ENCODE data around the gene RASGRP1.
"Not testable (repeated sequence)": the region's sequence is repeated elsewhere in the genome, so short reads cannot be mapped to it uniquely, and the experiment has no call there.

Gene RASGRP1

DNA sequence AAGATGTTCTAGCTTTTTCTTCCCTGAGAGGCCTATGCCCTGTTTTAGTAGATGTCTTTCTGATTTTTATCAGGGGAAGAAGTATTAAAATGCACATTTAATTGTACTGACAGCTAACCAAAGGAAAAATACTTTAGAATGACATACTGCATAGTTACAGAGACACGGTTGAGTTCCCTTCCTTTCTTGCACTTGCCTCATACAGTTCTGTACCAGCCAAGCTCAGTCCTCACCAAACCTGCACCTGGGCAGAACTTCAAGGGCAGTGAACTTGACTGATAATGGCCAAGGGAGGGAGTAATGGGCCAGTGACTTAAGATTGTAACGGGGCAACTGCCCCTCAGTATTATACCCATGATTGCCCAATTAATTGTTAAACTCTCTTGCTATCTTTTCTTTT lies 34.1 kb upstream of the RASGRP1 start:
- Mint-ChIP-seq H3K4me3 (no peak overlapping the region), H3K27ac (no peak overlapping the region), H3K9me3 (no peaks in the 10 kb centered on the region), H3K4me1 (peaks cover 10% of the 10 kb centered on the region), H3K36me3 (ENCODE audit: low read depth) (no peaks in the 10 kb centered on the region), H3K27me3 (ENCODE audit: low read depth, poor library complexity) (peaks cover 9% of the 10 kb centered on the region)
- TF ChIP-seq, protein P1, sequence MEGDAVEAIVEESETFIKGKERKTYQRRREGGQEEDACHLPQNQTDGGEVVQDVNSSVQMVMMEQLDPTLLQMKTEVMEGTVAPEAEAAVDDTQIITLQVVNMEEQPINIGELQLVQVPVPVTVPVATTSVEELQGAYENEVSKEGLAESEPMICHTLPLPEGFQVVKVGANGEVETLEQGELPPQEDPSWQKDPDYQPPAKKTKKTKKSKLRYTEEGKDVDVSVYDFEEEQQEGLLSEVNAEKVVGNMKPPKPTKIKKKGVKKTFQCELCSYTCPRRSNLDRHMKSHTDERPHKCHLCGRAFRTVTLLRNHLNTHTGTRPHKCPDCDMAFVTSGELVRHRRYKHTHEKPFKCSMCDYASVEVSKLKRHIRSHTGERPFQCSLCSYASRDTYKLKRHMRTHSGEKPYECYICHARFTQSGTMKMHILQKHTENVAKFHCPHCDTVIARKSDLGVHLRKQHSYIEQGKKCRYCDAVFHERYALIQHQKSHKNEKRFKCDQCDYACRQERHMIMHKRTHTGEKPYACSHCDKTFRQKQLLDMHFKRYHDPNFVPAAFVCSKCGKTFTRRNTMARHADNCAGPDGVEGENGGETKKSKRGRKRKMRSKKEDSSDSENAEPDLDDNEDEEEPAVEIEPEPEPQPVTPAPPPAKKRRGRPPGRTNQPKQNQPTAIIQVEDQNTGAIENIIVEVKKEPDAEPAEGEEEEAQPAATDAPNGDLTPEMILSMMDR (IDR thresholded peaks at IDR 0.05) = no peak
- DNase-seq = no peak

DNA sequence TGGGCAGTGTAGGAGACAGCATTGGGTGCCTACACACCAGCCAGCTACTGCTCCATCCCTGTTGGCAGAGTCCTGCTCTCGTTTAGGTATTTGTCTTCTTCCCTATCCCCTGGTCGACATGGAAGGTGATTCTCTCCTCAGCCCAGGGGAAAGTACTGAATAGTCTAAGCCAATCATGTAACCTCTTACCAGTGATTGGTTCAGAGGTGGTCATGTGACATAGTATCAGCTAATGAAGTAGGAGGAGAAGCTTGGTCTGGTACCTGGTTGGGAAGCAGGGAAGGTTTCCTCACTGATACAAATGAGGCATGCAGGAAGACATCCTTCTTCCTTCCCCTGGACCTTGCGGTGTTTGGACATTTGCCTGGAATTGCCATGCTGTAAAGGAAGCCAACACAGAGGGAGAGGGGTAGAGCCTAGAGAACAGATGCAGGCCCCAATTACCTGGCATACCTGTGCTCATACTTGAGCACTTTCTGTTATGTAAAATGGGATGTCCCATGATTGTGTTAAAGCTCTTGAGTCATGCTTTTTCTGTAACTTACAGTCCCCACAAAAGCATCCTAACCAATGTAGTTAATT lies 32.7 kb upstream of the RASGRP1 start:
- no peaks in the 10 kb centered on the region for H3K4me1 Mint-ChIP-seq
- TF ChIP-seq, protein P1 (IDR thresholded peaks at IDR 0.05) = no peak
- H3K27me3 Mint-ChIP-seq (ENCODE audit: low read depth, poor library complexity) = peaks cover 12% of the 10 kb centered on the region

DNA sequence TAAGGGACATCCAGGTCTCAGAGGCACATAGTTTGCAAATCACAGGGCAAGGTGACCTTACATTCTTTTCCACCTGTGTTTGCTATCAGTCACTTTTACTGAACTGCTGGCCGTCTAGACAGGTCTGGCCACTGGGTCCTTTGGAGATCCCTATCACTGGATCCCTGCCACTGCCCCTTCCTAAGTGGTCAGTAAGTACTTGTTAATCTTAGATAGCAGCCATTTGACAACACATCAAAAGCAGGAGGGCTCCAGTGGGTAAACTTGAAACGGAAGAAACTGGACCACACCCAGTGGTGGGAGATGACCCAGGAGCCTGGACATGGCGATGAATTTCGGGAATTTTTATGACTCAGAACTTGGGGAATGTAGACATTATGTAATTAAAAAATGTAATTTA lies 28.9 kb upstream of the RASGRP1 start:
- Mint-ChIP-seq H3K27ac (no peak overlapping the region), H3K9me3 (no peaks in the 10 kb centered on the region), H3K4me1 (peaks cover 10% of the 10 kb centered on the region), H3K4me3 (no peak overlapping the region), H3K36me3 (ENCODE audit: low read depth) (no peaks in the 10 kb centered on the region), H3K27me3 (ENCODE audit: low read depth, poor library complexity) (peaks cover 19% of the 10 kb centered on the region)
- TF ChIP-seq, protein P1 (IDR thresholded peaks at IDR 0.05) = no peak
- no peak for DNase-seq

More for the DNA sequence above, 32.7 kb upstream of the RASGRP1 start:
- H3K4me3 Mint-ChIP-seq = no peak overlapping the region
- H3K9me3 Mint-ChIP-seq = no peaks in the 10 kb centered on the region
- DNase-seq = no peak
- no peak overlapping the region for H3K27ac Mint-ChIP-seq
- no peaks in the 10 kb centered on the region for H3K36me3 Mint-ChIP-seq (ENCODE audit: low read depth)

DNA sequence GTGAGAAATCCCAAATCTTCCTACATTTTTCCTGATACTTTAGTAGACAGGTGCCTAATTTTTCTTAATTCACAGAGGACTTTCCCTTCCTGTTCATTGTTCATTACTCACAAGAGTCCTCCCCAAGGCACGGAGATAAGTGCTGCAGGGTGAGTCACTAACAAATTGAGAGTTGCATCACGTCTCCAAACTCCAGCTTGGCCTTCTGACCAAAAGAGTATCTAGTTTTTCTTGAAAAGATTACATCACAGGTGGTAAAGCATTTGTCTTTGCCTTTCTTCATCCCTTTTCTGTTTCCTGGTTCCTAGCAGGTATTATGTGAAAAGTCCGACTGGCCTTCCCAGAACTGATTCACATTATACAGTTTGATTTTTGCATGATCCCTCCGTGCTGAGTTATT lies 24.9 kb upstream of the RASGRP1 start:
- DNase-seq = no peak
- Mint-ChIP-seq H3K36me3 (ENCODE audit: low read depth) (no peaks in the 10 kb centered on the region), H3K27ac (no peak overlapping the region), H3K4me1 (peaks cover 12% of the 10 kb centered on the region), H3K4me3 (no peak overlapping the region), H3K9me3 (peaks cover 14% of the 10 kb centered on the region), H3K27me3 (ENCODE audit: low read depth, poor library complexity) (peaks cover 10% of the 10 kb centered on the region)
- TF ChIP-seq, protein P1 (IDR thresholded peaks at IDR 0.05) = no peak

DNA sequence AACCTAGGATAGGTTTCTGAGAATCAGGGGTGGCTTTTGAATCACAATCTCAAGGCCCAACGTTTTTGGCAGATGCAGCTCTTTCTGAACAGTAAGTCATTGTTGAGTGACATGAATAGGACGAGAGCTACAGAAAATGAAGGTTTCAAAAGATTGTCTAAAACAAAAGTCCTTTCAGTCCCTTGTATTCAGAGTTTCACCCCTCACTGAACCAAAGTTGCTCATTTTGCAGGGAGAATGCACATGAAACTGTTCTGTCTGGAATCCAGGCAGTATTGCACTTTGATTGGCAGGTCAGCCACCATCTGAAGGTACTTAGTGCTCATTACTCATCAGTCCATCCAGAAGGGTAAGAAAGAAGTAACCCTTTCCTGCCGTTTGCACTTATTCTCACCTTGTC lies 24.1 kb upstream of the RASGRP1 start:
- Mint-ChIP-seq H3K4me1 (peaks cover 12% of the 10 kb centered on the region), H3K27ac (no peak overlapping the region), H3K4me3 (no peak overlapping the region), H3K27me3 (ENCODE audit: low read depth, poor library complexity) (peaks cover 10% of the 10 kb centered on the region), H3K36me3 (ENCODE audit: low read depth) (no peaks in the 10 kb centered on the region), H3K9me3 (peaks cover 21% of the 10 kb centered on the region)
- TF ChIP-seq, protein P1 (IDR thresholded peaks at IDR 0.05) = no peak
- no peak for DNase-seq

DNA sequence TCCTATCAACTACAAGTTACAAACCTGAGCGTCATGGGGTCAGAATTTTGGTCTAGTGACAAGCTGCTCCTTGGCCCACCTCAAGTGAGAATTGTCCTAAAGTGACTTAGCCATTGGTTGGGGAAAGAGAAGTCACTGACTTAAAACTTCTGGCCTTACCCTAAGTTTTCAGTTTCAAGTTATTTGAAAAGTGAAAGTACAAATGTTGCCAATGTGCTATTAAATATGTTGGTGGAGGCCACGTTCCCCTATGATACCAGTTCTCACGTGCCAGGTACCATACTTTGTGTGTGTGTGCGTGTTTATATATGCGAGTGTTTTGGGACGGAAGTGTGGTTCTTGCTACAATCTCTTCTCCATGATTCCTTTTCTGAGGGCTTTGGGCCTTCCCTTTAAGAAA lies 22.6 kb upstream of the RASGRP1 start:
- TF ChIP-seq, protein P1 (IDR thresholded peaks at IDR 0.05) = no peak
- Mint-ChIP-seq H3K27me3 (ENCODE audit: low read depth, poor library complexity) (peaks cover 7% of the 10 kb centered on the region), H3K27ac (no peak overlapping the region), H3K4me1 (peaks cover 12% of the 10 kb centered on the region), H3K4me3 (no peak overlapping the region), H3K36me3 (ENCODE audit: low read depth) (no peaks in the 10 kb centered on the region), H3K9me3 (peaks cover 34% of the 10 kb centered on the region)
- DNase-seq = no peak

DNA sequence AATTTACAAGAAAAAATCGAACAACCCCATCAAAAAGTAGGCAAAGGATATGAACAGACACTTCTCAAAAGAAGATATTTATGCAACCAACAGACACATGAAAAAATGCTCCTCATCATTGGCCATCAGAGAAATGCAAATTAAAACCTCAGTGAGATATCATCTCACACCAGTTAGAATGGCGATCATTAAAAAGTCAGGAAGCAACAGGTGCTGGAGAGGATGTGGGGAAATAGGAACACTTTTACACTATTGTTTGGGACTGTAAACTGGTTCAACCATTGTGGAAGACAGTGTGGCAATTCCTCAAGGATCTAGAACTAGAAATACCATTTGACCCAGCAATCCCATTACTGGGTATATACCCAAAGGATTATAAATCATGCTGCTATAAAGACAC lies 21.4 kb upstream of the RASGRP1 start:
- not testable (repeated sequence) for H3K27ac Mint-ChIP-seq; H3K27me3 Mint-ChIP-seq (ENCODE audit: low read depth, poor library complexity); DNase-seq; H3K4me3 Mint-ChIP-seq; H3K36me3 Mint-ChIP-seq (ENCODE audit: low read depth)
- Mint-ChIP-seq H3K4me1 (peaks cover 12% of the 10 kb centered on the region), H3K9me3 (peaks cover 44% of the 10 kb centered on the region)
